GM12878 (cell line): ENCODE results near the gene SLC18A3. TPM values are rescaled to one million over a fixed set of nuclear protein-coding genes. Genes with fewer than 3 reads are reported as not detected.

ENCODE experiments used
- ATAC-seq: fragments of 200-7000 bp; cut with Tn5 transposase; 3 replicates; pipeline ENCODE4 v1.9.1; 2020; ENCODE audit warnings: mild to moderate bottlenecking, moderate library complexity
- BruUV-seq: library from RNA; stranded (reverse); fragments of 400-500 nt; replicated peaks from 2 replicates; lab custom pipeline; 2021; lab: Mats Ljungman, UMichigan
- CTCF ChIA-PET: fragments of 300-600 bp; sonication (Branson Sonifier 250); formaldehyde crosslinking; extraction: SDS; loops from one replicate; lab custom pipeline; 2021; ENCODE audit warnings: inconsistent platforms; lab: Yijun Ruan, JAX
- POLR2A ChIA-PET: fragments of 350-600 bp; formaldehyde crosslinking; extraction: SDS; loops from one replicate; lab custom pipeline; 2021; ENCODE audit warnings: inconsistent platforms; lab: Charles Lee
- RAD21 ChIA-PET: fragments of 300-600 bp; sonication (Branson Sonifier 250); formaldehyde crosslinking; loops from one replicate; lab custom pipeline; 2023; ENCODE audit warnings: antibody characterized with exemption; ENCODE audit not compliant: unreplicated experiment; lab: Charles Lee
- SMC1A ChIA-PET: fragments of 300-600 bp; sonication (Branson Sonifier 250); formaldehyde crosslinking; loops from one replicate; lab custom pipeline; 2023; ENCODE audit not compliant: unreplicated experiment, uncharacterized antibody; lab: Charles Lee
- DNase-seq: peaks from one replicate; pipeline ENCODE4 v3.0.0-alpha.2; 2011; ENCODE audit warnings: low read depth, low spot score
- FAIRE-seq: peaks from 3 replicates; lab custom pipeline; 2011; peaks lifted over from hg19 to GRCh38; lab: Jason Lieb, UNC
- H2AFZ ChIP-seq: 2 replicates; pipeline ENCODE4 v1.6.0; 2011; ENCODE audit warnings: low read depth, low read length, control low read depth; ENCODE audit not compliant: control insufficient read depth
- H3K27ac ChIP-seq: 2 replicates; pipeline ENCODE4 v1.5.1; 2011; ENCODE audit warnings: control low read depth; ENCODE audit not compliant: control insufficient read depth, insufficient read depth
- H3K27me3 ChIP-seq, 2 experiments: replicated peaks in 1 of 2; 2 replicates each; pipeline versions ENCODE4 v1.6.0 to v1.6.1; 2011; ENCODE audit warnings: low read length in 1 of 2; ENCODE audit not compliant: control insufficient read depth in 2 of 2, insufficient read depth in 2 of 2
- H3K36me3 ChIP-seq, 2 experiments: 2 replicates each; pipeline ENCODE4 v1.5.1; 2011; ENCODE audit warnings: low read length in 1 of 2; ENCODE audit not compliant: control insufficient read depth in 2 of 2, insufficient read depth in 2 of 2
- H3K4me1 ChIP-seq: 2 replicates; pipeline ENCODE4 v1.6.1; 2011; ENCODE audit warnings: mild to moderate bottlenecking, low read length, moderate library complexity, mixed read lengths; ENCODE audit not compliant: control insufficient read depth, insufficient read depth
- H3K4me2 ChIP-seq: 2 replicates; pipeline ENCODE4 v1.6.0; 2011; ENCODE audit warnings: control low read depth; ENCODE audit not compliant: control insufficient read depth, insufficient read depth
- H3K4me3 ChIP-seq: fragments of 200-600 bp; sonication (generic); 2 replicates; pipeline ENCODE4 v1.5.1; 2016
- H3K79me2 ChIP-seq: 2 replicates; pipeline ENCODE4 v1.6.0; 2011; ENCODE audit warnings: low read length; ENCODE audit not compliant: control insufficient read depth, insufficient read depth
- H3K9ac ChIP-seq: 2 replicates; pipeline ENCODE4 v1.8.0; 2011; ENCODE audit warnings: low read length, control low read depth, mixed read lengths; ENCODE audit not compliant: control insufficient read depth, insufficient read depth
- H3K9me3 ChIP-seq: replicated peaks from 3 replicates; pipeline ENCODE4 v1.5.1; 2011; ENCODE audit warnings: mild to moderate bottlenecking, low read length; ENCODE audit not compliant: control insufficient read depth, insufficient read depth
- H4K20me1 ChIP-seq: 2 replicates; pipeline ENCODE4 v1.6.0; 2011; ENCODE audit not compliant: control insufficient read depth, insufficient read depth
- ATF2 ChIP-seq: IDR thresholded peaks from 2 replicates; pipeline ENCODE4 v1.6.1; 2012; ENCODE audit warnings: low read length, inconsistent platforms
- ESRRA ChIP-seq: IDR thresholded peaks from 2 replicates; pipeline ENCODE4 v1.6.1; 2012; ENCODE audit warnings: mild to moderate bottlenecking, low read length, improper control_type of control experiment
- ETV6 ChIP-seq, 2 experiments: fragments of 450-650 bp in 1 of 2; IDR thresholded peaks in 1 of 2; conservative IDR thresholded peaks in 1 of 2; 2 replicates each; pipeline ENCODE4 v1.6.1; 2014; ENCODE audit warnings: antibody characterized with exemption in 1 of 2, borderline replicate concordance in 1 of 2, low read depth in 1 of 2, mild to moderate bottlenecking in 1 of 2, moderate library complexity in 1 of 2
- MTA2 ChIP-seq: fragments of 450-650 bp; IDR thresholded peaks from 2 replicates; pipeline ENCODE4 v1.6.1; 2016; ENCODE audit warnings: low read depth, mild to moderate bottlenecking, moderate library complexity
- MYC ChIP-seq: IDR thresholded peaks from 2 replicates; pipeline ENCODE4 v1.6.1; 2011; ENCODE audit warnings: mild to moderate bottlenecking, low read length, moderate library complexity, inconsistent platforms; ENCODE audit not compliant: insufficient read depth, insufficient replicate concordance, insufficient read length, severe bottlenecking
- NFYA ChIP-seq: IDR thresholded peaks from 2 replicates; pipeline ENCODE4 v1.6.1; 2011; ENCODE audit warnings: low read depth, mild to moderate bottlenecking, low read length, improper control_type of control experiment, borderline replicate concordance
- NR2C1 ChIP-seq: fragments of 450-650 bp; IDR thresholded peaks from 2 replicates; pipeline ENCODE4 v1.6.1; 2017; ENCODE audit warnings: antibody characterized with exemption, mild to moderate bottlenecking, moderate library complexity
- PAX5 ChIP-seq: IDR thresholded peaks from 2 replicates; pipeline ENCODE4 v1.6.1; 2011; ENCODE audit warnings: low read depth, low read length, borderline replicate concordance
- PRDM15 ChIP-seq: fragments of 450-650 bp; formaldehyde crosslinking; IDR thresholded peaks from 2 replicates; pipeline ENCODE4 v1.4.0; 2020; ENCODE audit warnings: mild to moderate bottlenecking, moderate library complexity
- TCF3 ChIP-seq: IDR thresholded peaks from 2 replicates; pipeline ENCODE4 v1.6.1; 2012; ENCODE audit warnings: low read depth, mild to moderate bottlenecking, low read length, borderline replicate concordance; ENCODE audit not compliant: insufficient read depth
- TCF7 ChIP-seq: IDR thresholded peaks from 2 replicates; pipeline ENCODE4 v1.6.1; 2014; ENCODE audit warnings: antibody characterized with exemption, borderline replicate concordance
- WGBS: methylation state at CpG from one replicate; pipeline ENCODE4 v1.1.6; 2016; ENCODE audit warnings: low lambda C conversion rate; ENCODE audit not compliant: insufficient replicate concordance, insufficient coverage; ENCODE audit errors: missing lambda C conversion rate; 5-methylcytosine and 5-hydroxymethylcytosine counted together
- in situ Hi-C: fragments of 300-500 bp; cut with MboI; formaldehyde crosslinking; loops from 9 replicates; pipeline ENCODE4 v1.14.3; 2018; ENCODE audit warnings: mixed read lengths
- intact Hi-C: fragments of 100-400 bp; cut with micrococcal nuclease; formaldehyde crosslinking; loops from one replicate; pipeline ENCODE4 v1.14.2; 2022; ENCODE audit not compliant: unreplicated experiment
- polyA plus RNA-seq, 11 experiments: library from polyadenylated mRNA; depleted of rRNA in 4 of 11; unstranded in 6 of 11; stranded (reverse) in 5 of 11; fragments of >200 nt; fragmentation: Nextera tagmentation in 4 of 11; fragmentation: Illumina TruSeq in 1 of 11; extraction: Ambion mirVana in 4 of 11; extraction: Trizol in 1 of 11; gene quantifications; 1 replicate in 1 of 11; 2 replicates in 10 of 11; pipeline versions ENCODE4 v1.2.1 to v1.2.3, GENCODE V29; 2011 to 2016; ENCODE audit warnings: inconsistent platforms in 2 of 11, missing spikeins in 2 of 11, low read depth in 1 of 11
- total RNA-seq, 4 experiments: library from RNA; depleted of rRNA in 3 of 4; stranded (reverse); fragments of >200 nt in 3 of 4; fragmentation: Illumina TruSeq in 1 of 4; extraction: Trizol in 1 of 4; gene quantifications; 2 replicates each; pipeline versions ENCODE4 v1.2.1 to v1.2.3, GENCODE V29; 2013 to 2021

The SLC18A3 gene
- total and polyA plus RNA-seq, 10 of the 15 experiments (the other 5 are each of a cell fraction or from before 2014, with no cell fraction given): not detected

- FAIRE-seq (no peak), ATAC-seq (no peak), DNase-seq (no peak)
- BruUV-seq: no TSS peak
- 40% methylated on average over 17 of the region's 18 CpGs for WGBS
- no peak overlapping the region for H3K4me3 ChIP-seq
- ChIA-PET RAD21 (no interaction called here), POLR2A (no interaction called here), SMC1A (no interaction called here), CTCF (no interaction called here)
- no peaks in the 10 kb centered on the region for H3K4me1 ChIP-seq
- TF ChIP-seq TCF7: no peak
- no peak for TF ChIP-seq ATF2
- TF ChIP-seq PAX5: no peak
- TF ChIP-seq ETV6 (conservative IDR thresholded peaks at IDR 0.05 in 1 of 2, IDR thresholded peaks at IDR 0.05 in 1 of 2; ENCODE audit: borderline replicate concordance in 1 of 2, low read depth in 1 of 2): no peak
- TF ChIP-seq PRDM15 (CRISPR knock-in tag): no peak
- no peak for TF ChIP-seq MTA2
- no peak for TF ChIP-seq NR2C1
- no peak for TF ChIP-seq TCF3
- TF ChIP-seq ESRRA: no peak
- no peak for TF ChIP-seq NFYA
- TF ChIP-seq MYC: no peak
- H2AFZ ChIP-seq: no peak overlapping the region
- H3K4me2 ChIP-seq: no peak overlapping the region
- H3K9ac ChIP-seq: no peak overlapping the region
- H3K9me3 ChIP-seq: no peaks in the 10 kb centered on the region
- no peaks in the 10 kb centered on the region for H3K36me3 ChIP-seq
- no peaks in the 10 kb centered on the region for H3K27me3 ChIP-seq
- no peak overlapping the region for H3K27ac ChIP-seq
- no peaks in the 10 kb centered on the region for H3K79me2 ChIP-seq
- intact Hi-C loops (no loop called here), in situ Hi-C loops (no loop called here)
- no peaks in the 10 kb centered on the region for H4K20me1 ChIP-seq
These were observed 38.1 kb downstream of the SLC18A3 start for GRCh38 chr10:49647985-49648795.
